Suprapubic skin (tissue), 4 donors: ENCODE data around the gene SUSD6.

Source experiments
- POLR2A ChIP-seq, 2 donors: fragments of 450-650 bp; IDR thresholded peaks; one replicate each; pipeline ENCODE4 v1.6.1; 2017; ENCODE audit warnings: antibody characterized with exemption in 2 of 2, mild to moderate bottlenecking in 2 of 2, moderate library complexity in 2 of 2
- POLR2AphosphoS5 ChIP-seq, 3 donors: sonication (generic); formaldehyde crosslinking; IDR thresholded peaks; one replicate each; pipeline ENCODE4 v1.6.1; 2017; ENCODE audit warnings: antibody characterized with exemption in 3 of 3
- TF ChIP-seq, protein P1 (sequence below), 2 donors: fragments of 200-600 bp in 1 of 2; fragments of 450-650 bp in 1 of 2; sonication (generic) in 1 of 2; IDR thresholded peaks; one replicate each; pipeline ENCODE4 v1.5.1; 2016 to 2019; ENCODE audit warnings: antibody characterized with exemption in 2 of 2, mild to moderate bottlenecking in 1 of 2, moderate library complexity in 1 of 2

DNA sequence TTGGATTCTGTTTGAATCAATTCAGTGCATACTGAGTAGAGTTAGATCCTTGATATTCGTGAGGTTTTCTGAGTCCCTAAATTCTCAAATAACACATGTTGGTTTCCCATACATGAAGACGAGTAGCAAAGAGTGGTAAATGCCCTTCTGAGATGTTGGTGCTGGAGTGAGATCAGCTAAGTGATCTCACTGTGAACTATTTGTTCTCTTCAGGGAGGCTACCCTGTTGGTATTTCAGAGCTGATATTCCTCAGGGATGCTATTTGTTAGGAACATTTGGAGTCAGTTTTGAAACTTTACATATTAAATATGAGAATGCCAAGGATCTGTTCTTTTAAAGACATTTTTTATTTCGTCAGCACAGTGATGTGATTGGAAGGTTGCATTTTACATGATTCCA lies 54.7 kb downstream of the SUSD6 start:
- TF ChIP-seq, protein P1, sequence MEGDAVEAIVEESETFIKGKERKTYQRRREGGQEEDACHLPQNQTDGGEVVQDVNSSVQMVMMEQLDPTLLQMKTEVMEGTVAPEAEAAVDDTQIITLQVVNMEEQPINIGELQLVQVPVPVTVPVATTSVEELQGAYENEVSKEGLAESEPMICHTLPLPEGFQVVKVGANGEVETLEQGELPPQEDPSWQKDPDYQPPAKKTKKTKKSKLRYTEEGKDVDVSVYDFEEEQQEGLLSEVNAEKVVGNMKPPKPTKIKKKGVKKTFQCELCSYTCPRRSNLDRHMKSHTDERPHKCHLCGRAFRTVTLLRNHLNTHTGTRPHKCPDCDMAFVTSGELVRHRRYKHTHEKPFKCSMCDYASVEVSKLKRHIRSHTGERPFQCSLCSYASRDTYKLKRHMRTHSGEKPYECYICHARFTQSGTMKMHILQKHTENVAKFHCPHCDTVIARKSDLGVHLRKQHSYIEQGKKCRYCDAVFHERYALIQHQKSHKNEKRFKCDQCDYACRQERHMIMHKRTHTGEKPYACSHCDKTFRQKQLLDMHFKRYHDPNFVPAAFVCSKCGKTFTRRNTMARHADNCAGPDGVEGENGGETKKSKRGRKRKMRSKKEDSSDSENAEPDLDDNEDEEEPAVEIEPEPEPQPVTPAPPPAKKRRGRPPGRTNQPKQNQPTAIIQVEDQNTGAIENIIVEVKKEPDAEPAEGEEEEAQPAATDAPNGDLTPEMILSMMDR (IDR thresholded peaks at IDR 0.05), result no peak
- TF ChIP-seq POLR2A (IDR thresholded peaks at IDR 0.05), result no peak
- no peak for TF ChIP-seq POLR2AphosphoS5 (IDR thresholded peaks at IDR 0.05)
